Cerebellar nuclear complex (tissue), 1 donor: ENCODE measurements around the gene HAND2.

Source experiments
- DNase-seq, 2 experiments: peaks; one replicate each; lab custom pipeline; 2025; lab: John Stamatoyannopoulos, UW

Gene HAND2

DNA sequence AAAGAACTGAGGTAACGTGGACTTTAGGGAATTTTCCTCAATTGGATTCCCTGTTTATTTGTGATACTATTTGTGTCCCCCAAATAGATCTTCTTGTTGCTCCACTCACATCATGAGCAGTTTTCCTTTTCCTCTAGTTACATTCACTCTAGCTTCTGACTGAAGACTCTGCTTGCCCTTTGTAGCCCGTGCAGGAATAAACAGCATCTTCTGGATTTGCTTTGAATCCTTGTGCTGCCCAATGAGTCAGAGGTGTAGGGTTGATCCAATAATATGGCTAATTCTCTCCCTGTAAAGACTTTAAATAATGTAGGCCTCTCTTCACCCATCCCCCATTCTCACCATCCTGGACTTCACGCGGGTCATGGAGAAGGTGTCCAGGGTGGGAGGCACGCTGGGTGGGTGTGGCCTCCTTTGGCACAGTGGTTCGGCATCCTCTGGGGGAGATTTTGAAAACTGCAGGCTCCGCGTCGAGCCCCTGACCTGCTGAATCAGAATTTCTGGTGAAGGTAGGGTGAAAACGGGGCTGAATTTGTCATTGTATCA, 9.0 kb downstream of the HAND2 start:
- no peak for DNase-seq

DNA sequence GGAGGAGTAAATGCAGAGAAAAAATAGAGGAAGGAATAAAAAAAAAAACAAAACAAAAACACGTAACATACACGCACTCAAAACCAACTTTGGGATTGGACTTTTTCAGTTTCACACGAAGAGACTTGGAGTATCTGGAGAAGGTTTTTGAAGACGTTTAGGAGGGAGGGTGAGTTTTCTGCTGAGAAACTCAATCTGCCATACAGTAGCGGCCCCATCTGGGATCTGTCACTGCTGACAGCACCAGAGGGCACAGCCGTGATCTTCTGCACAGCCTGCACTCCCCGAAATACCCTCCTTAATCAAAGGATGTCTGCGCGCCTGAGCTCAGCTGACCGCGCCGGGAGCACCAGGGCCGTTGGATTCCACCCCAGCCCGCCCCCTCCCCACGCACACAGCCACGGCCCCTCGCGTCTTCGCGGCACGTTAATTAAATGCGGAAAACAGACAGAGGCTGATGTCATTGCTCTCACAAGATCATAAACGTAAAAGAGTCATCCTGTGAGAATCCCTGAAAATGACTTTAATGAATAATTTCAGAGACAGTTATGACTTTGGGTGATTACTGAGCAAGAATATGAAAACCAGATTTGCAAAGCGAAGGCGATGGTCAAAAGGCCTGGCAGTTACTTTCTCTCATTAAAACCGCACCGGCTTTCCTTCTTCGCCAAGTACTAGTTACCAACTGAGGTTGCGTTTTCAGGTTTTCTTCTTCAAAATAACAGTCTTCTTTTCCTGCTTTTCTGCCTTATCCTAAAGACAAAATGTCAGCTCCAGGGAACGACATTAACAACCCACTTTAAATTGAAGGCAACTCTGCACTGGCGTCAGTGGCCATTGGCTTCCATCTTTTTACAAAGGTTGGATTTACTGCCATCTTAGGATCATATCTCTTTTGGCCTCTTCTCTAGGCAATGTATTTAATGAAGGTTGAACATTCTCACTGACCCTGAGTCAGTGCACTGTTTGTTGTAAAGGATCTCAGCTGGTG, 10.6 kb downstream of the HAND2 start:
- no peak for DNase-seq

DNA sequence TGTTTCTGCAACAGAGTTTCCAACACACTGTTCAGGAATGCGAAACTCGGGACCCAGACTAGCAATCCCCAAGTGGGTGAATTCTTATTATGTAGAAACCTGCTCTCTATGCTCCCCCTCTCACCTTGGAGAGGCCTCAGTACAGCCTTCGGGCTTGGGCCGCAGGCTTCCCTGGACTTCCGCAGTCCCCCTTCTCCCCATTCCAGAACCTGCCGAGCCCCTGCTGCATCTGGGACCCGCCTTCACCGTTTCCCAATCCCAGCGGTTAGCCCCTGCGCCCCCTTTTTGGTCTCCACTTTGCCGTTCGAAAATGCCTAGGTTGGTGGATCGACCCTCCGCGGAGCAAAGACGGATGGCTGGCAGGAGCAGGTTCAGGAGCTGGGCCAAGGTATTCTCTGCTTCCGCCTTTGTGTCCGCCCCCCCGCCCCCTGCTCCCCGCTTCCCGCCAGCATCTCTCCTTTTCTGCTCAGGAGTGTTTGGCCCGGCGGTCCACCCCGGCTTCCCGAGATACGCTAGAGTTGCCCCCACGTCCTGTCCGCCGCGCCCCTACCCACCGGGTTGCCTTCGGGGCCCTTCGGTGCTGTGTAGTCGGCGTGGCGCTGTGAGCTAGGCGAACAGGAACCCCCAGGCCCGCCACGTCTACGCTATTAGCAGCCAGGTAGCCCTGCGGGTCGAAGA, 11.5 kb downstream of the HAND2 start:
- no peak for DNase-seq

DNA sequence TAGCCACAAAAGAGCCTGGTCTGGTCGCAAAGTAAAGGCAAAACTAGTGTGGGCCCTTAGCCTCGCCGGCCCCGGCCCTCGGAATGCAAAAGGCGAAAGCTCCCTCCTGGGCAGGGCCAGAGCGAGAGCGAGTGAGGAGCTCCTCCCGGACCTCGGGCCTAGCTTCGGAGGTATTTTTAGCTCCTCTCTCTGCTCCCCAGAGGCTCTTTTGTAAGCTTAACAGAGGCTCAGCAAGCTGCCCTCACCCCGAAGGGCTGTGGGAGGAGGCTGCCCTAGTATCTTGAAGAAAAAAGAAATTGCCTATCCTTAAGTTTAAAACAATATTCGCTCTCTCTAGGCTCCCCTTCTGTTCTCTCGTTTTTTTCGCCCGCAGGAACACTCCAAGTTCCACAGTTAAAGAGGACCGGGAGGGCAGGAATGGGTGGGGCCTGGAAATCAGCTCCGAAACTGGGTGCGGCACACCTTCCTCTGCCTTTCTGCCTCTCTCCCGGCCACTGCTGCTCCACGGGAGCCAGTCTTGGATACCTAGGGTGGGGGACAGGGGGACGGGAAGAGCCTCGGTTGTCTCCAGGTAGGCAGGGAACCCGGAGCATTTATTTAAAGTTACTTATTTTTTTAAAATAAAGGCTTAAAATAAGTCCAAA, 12.1 kb downstream of the HAND2 start:
- DNase-seq: no peak

DNA sequence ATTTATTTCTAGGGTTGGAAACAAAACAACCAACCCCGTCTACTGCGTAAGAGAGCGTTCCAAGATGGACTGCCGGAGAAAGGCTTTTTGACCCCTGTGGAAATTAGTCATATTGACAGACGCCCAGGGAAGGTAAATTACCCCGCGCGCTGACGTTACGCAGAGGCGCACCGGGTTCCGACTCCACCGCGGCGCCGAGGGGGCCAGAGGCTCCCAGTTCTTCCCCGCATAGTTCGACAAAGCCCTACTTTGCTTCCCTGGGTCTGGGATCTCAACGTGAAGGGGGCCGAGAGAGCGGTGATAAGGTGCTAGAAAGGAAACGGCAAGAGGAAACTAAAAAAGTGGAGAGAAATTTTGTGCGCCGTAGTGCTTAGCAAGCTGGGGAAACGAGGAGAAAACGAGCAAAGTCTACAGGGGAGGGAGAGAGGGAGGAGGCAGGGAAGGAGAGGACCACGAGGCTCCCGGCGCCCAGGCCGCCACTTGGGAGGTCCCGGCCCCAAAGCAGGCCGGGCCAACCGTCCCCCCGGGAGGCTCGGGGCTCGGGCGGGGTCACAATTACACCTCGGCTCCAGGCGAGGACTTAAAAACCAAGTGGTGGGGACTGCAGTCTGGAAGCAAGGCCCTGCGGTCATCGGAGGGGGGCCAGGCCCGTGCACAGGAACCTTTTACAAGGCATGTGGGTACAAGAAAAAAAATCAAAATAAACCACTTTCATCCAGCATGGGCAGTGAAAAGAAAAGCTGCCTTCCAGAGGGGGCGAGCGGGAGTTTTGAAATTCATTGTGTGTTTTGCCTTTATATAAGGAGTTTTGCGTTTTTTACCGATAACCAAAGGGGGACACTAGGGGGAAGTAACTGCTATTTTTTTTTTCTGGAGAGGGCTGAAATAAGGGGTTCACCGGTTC, 13.2 kb downstream of the HAND2 start:
- DNase-seq: no peak

DNA sequence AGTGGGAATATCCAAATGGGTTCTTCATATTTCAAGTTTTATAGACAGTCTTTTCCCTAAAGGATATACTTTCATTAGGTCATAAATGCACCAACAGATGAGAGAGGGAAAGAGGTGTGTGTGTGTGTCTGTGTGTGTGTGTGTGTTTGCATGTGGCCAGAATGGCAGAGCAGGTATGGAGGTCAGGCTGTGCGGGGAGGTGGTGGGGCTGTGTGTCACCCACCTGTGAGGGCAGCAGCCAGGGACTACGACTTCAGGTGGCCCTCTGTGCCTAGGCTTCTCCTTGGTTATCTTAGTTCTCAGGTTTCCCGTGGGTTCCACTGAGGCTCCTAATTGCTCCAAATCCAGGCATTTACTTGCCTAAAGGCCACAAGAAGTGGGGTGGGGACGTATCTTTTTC, 14.6 kb downstream of the HAND2 start:
- no peak for DNase-seq

DNA sequence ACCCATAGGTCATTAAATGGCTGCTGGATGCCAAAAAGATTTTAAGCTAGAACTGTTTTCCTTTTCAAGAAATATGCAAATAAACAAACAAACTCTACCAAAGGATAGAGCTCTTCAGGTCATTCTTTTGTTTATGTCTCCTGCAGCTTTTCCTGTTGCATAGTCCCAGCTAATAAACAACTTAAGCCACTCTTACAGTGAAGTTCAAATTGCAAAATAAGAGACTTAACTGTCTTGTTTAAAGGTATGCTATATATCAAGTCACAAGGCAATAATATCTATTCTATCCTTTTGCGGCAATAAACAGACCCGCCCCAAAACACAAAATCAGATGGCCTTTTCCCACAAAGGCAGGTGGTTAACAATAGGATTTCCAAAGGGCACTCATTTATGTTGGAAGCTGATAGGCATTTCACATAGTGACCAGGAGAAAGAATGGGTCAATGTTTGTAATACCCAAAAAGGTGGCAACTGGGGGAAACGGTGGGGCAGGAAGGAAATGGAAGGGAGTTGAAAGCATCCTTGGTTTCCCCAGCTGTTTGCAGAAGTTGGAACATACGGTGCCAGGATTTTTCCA, 15.3 kb downstream of the HAND2 start:
- no peak for DNase-seq

DNA sequence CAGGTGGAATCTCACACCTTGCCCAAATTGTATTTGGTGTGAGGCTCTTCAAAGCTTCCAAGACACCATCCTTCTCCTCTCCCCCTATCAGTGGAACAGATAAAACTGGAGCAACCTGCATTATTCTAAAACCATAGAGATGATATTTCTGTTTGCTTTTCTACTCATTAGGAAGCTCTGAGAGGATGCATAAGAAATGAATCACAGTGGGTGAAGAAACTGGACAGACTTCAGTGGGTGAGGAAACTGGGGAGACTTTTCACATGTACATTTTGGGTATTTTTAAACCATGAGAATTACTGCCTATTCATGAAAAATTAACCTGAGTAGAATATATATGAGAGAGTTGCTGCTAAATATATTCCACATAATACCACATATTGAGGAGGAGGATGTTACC, 16.4 kb downstream of the HAND2 start:
- DNase-seq: no peak

DNA sequence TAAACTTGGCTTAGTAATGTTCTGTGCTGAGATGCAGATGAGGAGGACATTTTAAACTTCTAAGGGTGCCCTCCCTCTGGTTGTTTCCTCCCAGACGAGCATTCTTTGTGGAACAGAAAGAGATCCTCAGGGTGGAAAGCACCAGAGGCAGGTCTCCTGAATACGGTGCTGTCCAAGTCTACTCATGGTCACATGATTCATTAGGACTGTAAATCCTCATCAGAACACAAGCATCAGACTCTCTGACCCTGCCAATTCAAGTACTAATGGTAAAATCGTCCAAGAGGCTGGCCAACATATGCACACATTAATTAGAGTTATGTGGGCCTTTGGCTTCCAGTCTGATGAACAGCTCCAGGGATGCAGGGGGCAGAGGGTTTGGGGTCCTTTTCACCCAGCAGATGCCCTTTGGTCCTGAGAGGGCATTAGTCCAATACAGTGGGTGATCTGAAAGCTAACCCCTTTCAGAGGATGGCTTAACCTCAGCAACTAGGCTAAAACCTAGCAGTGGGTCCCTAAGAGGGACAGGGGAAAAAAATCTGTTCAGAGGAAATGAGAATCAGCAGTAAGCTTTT, 18.2 kb downstream of the HAND2 start:
- no peak for DNase-seq

DNA sequence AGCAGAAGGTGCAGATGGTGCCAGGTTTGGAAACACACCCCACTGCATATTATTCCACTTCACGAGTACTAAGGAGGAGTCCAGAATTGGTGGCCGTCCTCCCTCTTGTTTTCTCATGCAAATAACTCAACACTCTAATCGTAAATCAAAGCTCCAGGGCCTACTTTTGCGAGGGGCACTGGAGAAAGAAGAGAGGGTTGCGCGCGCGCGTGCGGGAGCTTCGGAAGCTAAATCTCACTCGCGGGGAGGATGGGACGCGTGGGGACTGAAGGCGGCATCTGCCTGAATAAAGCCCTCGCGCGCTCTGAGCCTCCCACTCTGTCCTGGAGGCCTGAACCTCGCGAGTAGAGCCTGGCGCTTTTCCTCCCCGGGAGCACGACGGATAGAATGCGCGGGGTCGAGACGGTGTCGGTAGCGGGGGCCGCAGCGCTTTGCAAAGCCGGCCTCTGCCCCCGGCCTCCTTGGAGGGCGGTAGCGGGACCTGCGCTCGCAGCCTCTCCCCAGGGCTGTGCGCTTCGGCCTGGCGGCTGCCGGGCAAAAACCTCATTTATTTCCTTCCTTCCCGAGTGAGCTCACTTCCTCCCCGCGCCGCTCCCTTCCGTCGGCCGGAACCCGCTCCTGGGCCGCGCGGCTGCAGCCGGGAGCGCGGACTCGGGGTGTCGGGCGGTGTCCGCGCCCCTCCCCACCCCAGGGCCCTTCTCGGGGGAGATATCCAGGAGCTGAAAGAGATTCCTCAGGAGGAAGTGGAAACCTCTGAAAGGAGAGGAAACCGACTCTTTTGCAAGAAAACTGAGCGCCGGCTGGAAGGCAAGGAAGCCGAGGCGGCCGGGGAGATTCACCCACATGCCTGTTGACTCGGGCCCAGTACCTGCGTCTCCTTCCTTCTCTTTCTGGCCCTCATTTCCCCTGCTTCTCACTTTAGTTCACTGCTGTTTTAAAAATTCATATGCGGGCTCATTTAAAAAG, 20.7 kb downstream of the HAND2 start:
- no peak for DNase-seq

DNA sequence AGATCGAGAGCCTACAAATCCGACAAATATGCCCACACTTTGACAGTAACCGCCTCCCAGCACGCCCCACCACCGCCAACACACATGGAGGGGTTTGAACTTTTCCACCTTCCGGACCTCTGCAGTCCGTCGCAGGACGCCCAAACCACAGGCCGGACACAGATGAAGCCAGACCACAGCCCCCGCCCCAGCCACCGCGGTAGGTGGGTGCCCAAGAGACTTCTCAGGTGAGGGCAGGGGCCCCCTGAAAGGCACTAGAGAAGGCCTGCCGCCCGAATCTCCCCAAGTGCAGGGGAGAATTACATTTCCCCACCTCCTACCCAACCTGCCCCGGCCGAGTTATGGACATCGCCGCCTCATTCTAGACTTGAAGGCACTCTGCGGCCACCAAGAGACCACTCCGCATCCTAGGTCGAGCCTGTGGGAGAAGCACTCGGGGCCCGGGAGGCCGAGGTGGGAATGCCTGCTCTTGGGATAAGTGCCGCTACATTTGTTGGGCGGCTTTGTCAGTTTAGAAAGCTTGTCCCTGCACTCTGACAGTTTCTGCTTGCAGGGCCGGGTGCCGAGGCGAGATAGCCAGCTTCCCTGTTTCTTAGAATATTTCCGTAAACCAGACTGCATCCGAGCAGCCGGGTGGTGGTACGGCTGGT, 21.5 kb downstream of the HAND2 start:
- DNase-seq: no peak

DNA sequence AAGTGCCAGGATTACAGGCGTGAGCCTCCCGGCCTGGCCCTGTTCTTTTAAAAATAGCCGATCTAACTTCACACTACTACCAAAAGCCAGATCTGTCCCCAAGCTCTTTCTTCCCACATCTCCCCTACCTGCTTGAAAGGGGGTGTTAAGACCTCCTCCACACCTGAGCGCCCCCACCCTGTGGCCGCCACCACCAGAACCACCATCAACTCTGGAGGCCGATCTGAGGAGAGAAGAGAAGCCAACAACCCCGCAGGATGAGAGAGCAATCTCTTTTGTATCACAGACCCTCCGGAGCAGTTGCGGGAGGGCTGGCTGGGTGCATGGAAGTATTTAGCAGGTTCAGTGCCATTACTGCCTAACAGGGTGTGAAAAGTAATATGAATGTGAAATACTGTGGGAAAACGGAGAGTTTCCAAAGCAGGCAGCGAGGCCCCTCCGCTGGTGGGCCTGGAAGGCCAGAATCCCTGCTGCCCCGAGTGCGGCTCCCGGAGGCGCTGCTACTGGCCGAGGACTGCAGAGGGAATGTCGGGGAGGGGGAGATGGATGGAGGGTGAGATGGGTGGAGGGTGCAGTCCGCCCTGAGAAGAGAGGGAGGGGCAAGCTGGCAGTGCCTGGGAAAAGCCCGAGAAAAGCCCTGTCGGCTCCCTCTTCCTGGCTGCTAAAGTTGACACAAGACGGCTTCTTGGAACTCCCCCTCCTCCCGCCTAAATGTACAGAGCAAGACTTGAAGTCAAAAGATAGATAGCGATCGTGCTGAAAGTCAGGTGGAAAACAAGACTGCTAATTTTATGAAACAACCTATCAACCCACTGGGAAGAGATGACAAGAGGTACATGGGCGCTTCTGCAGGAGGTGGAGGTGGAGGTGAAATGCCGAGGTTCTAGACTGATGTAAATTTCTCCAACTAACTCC, 22.3 kb downstream of the HAND2 start:
- DNase-seq: no peak

DNA sequence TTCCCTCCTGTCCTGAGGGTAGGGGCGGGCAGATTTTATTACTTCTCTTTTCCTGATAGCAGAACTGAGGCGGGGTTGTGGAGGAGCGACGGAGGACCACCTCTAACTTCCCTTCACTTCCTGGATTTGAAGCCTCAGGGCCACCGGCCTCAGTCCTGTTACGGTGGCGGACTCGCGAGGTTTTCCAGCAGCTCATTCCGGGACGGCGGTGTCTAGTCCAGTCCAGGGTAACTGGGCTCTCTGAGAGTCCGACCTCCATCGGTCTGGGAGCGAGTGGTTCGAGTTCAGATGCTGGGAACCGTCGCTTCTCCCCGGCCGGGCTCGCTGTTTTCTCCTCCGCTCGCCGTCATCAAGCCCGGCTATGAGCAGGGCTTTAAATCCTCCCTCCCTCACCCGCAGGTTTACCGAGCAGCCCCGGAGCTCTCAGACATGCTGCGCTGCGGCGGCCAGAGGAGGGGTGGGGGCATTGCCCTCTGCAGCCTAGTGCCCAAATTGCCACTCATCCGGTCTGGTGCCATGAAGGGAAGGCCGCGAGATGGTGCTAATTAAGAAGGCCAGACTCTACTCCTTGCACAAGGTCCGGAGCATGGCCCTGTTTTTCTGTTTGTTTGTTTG, 23.3 kb downstream of the HAND2 start:
- DNase-seq: no peak

DNA sequence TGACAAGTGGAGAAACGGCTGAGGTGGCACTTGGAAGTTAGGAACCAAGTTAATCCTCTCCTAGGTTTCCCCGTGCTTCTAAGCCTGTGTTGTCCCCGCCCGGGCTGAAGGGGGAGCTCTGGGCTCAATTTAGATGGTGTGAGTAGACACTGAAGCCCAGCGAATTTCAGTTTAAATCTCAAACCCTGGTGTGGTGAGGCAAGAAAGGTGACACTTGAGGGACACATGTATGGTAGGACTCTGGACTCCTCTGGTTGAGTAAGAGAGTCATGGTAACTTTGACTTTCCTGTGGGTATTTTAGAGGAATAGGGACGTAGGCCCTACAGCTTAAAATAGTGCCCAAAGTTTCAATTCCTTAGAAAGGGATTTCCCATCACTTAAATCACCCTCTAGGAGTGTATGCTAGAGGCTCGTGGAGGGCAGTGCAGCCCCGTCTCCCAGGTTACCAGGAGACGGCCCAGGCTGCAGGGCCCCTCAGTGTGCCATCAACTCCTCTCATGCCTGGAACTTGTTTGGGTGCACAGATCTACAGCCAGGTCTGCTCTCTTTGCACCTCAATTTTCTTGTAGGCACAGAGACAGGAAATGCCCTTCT, 24.0 kb downstream of the HAND2 start:
- no peak for DNase-seq

DNA sequence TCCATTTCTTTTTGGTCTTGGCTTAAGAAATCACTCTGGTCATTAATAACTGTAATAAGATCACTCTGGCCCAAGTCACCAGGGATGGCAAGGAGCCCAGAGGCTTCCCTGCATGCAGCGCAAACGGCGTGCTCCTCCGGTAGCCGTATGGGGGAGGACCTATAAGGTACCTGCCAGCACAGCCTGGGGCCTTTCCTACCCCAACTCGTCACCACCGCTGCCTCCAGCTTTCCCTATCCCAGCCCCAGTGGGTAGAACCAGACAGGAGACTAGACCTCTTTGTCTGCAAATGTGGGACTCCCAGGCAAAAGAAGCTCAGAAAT, 25.9 kb downstream of the HAND2 start:
- DNase-seq: no peak

DNA sequence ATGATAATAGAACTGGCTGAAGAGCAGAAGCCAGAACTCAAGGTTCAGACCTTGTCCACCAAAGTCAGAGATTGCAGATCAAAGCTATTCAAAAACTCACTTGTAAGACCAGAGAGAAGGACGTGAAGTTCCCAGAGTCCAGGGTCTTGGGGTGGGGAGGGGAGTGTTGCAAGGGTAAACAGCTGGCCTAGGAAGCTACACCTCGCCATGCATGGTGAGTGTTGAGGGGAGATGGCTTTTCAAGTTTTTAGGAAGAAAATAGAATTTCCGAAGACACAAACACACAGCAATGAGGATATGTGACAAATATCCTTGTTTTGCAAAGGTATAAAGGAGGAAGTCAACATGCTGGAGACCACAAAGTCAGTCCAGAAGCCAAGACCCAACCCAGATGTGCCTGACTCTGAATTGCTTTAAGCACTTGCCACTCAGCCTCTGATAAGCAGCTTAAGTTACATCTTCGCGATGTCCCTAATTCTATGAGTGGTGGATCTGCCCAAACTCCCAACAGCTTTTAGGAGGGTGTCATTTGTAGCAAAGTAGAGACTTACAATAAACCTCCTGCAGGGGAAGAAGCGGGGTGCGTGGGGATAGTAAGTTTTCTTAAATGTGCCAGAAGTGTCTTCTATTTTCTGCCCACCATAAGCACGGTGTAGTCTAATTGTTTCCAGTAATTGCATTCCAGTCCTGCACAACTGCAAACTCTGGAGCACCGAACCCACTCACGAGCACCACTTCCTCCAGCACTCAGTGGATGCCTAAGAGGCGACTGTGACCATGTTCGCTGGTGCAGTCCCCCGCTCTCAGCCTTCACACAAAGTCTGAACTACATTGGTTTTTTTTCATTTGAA, 26.5 kb downstream of the HAND2 start:
- no peak for DNase-seq
